Fibroblast of villous mesenchyme (primary cell): ENCODE data around the gene CDYL. TPM values are rescaled to one million over a fixed set of nuclear protein-coding genes. Genes with fewer than 3 reads are reported as not detected.

ENCODE experiments used
- DNase-seq: peaks from one replicate; pipeline ENCODE4 v3.0.0-alpha.2; 2010; ENCODE audit warnings: low read depth
- H3K4me3 ChIP-seq: 2 replicates; pipeline ENCODE4 v1.5.1; 2011; ENCODE audit warnings: low read depth, mild to moderate bottlenecking, low read length
- total RNA-seq: library from RNA; depleted of rRNA; stranded (reverse); fragments of >200 nt; gene quantifications from 2 replicates; pipeline ENCODE4 v1.2.3, GENCODE V29; 2012
- TF ChIP-seq, protein P1 (sequence below): IDR thresholded peaks from 2 replicates; pipeline ENCODE4 v1.5.1; 2012; ENCODE audit warnings: low read depth, mild to moderate bottlenecking, low read length; ENCODE audit not compliant: insufficient read depth

The CDYL gene
- total RNA-seq, 1 donor: 37.1 TPM

DNA sequence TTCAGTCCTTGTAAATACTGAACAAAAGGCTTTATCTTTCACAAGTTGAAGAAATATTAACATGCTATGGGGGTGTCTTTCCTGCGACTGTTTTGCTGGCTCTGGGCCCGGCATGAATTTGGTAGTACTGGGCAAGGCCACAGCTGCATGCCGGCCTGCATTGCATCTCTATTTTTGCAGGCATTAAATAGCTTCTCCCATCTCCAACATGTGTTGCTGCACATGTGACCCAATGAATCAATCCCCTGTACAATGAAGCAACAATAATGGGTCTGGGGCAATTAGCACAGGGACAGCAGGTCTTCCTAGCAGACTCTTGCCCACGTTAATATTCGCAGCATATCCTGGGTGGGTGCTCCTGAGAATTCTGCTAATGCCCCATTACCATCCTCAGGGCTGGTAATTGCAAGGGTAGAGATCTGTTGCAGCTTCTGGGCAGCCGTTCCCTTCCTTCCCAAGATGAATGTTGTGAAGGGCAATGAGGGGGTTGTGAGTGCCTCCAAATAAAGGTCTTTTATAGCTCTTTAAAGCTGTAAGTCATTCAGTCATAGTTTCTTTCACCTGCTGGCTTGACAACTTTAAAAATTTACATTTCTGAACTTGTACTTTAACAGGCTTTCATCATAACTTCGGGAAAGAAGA, 24.3 kb upstream of the CDYL start:
- no peak for DNase-seq
- TF ChIP-seq, protein P1, sequence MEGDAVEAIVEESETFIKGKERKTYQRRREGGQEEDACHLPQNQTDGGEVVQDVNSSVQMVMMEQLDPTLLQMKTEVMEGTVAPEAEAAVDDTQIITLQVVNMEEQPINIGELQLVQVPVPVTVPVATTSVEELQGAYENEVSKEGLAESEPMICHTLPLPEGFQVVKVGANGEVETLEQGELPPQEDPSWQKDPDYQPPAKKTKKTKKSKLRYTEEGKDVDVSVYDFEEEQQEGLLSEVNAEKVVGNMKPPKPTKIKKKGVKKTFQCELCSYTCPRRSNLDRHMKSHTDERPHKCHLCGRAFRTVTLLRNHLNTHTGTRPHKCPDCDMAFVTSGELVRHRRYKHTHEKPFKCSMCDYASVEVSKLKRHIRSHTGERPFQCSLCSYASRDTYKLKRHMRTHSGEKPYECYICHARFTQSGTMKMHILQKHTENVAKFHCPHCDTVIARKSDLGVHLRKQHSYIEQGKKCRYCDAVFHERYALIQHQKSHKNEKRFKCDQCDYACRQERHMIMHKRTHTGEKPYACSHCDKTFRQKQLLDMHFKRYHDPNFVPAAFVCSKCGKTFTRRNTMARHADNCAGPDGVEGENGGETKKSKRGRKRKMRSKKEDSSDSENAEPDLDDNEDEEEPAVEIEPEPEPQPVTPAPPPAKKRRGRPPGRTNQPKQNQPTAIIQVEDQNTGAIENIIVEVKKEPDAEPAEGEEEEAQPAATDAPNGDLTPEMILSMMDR: no peak
- H3K4me3 ChIP-seq: no peak overlapping the region

DNA sequence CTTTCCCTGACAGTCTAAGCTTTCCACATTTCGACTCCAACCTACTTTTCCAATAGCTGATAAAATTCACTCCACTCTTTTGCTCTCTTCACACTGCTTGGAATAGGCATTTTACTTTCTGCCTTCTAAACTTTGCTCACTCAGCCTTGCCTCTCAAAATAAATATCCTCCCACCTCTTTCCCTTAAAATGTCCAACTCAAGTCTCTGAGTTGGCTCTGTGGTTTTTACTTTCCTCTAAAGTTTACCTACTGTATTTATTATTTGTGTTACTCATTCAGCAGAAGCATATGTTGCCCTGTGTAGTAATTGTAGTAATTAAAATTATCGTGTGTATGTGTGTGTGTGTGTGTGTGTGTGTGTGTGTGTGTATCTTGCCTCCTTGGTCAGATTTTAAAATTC, 20.0 kb upstream of the CDYL start:
- no peak overlapping the region for H3K4me3 ChIP-seq
- DNase-seq: no peak
- TF ChIP-seq, protein P1: no peak

DNA sequence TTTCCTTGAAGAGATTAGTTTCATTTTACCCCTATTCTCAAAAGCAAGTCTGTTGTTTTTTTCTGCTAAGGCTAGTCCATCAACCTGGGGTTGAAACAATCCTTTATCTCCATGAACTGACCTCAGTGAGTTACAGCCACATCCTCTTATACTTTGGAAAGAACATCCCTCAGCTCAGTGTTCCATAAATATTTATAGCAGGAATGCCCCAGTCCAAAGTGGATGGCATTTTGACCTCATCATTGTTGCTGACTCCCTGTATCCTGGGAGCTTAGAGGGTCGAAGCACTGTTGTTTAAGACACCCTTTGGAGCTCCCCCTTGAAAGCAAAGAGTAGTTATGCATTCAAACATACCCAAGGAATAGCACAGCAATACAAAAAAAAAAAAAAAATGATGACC, 16.2 kb upstream of the CDYL start:
- no peak for DNase-seq
- TF ChIP-seq, protein P1: no peak
- no peak overlapping the region for H3K4me3 ChIP-seq

DNA sequence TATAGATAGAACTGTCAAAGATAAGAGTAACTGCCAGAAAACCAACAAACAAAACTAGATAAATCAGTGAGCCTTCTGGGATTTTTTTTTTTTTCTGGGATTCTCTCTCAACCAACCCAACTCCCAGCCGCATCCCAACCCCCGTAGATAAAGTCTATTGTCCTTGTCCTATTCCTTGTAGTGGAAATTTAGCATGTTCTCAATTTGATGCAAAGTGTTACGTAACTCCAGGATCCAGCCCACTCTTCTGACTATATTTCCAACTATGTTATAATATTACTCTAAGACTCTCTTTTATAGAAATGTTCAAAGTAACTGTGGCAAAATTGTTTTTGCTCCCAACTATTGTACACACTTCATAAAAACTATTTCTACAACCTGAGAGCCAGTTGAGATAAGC, 15.4 kb upstream of the CDYL start:
- no peak overlapping the region for H3K4me3 ChIP-seq
- TF ChIP-seq, protein P1: no peak
- no peak for DNase-seq

DNA sequence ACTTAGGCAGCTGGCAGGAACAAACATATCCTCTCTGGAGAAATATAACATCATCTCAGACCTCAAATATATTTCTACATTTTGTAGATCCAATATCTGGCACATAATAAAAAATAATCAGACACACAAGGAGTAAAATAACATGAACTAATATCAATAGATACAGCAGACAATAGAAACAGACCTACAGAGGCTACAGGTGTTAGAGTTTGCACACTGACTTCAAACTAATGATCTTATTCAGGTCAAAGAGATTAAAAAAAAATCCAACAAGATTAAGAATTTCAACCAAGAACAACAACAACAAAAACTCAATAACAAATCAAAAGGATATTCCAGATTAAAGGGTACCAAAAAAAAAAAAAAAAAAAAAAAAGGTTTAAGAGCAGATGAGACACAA, 13.9 kb upstream of the CDYL start:
- DNase-seq: no peak
- H3K4me3 ChIP-seq: no peak overlapping the region
- TF ChIP-seq, protein P1: no peak

DNA sequence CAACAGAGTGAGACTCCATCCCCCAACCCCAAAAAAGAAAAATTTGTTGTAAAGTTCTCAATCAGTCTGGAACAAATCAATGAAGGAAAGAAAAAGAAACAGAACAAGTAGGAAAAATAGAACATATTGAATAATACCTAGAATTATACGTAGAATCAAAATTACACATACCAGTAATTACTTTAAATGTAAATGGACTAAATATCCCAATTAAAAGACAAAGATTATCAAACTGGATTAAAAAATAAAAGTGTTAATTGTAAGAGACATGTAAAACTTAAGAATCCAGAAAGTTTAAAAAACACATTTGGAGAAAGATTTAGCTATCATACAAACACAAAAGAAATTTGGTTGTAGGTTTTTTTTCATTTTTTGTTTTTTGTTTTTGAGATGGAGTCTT, 12.3 kb upstream of the CDYL start:
- TF ChIP-seq, protein P1: no peak
- H3K4me3 ChIP-seq: no peak overlapping the region
- DNase-seq: no peak

DNA sequence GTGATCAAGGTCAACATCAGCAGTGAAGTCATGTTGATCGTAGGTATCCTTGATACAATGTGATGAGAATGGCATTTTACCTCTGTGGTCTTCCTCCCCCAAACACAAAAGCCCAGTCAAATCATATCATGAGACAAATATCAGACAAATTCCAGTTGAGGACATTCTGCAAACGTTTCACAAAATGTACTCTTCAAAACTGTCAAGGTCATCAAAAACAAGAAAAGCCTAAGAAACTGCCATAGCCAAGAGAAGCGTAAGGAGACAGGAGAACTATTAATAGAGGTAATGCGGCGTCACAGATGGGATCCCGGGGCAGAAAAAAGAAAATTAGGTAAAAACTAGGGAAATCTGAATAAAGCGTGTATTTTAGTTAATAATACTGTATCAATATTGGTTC, 7.4 kb upstream of the CDYL start:
- TF ChIP-seq, protein P1: no peak
- H3K4me3 ChIP-seq: no peak overlapping the region
- no peak for DNase-seq
